EL (cell line): ENCODE results near the gene ORC3.
"Not testable (repeated sequence)": the region's sequence is repeated elsewhere in the genome, so short reads cannot be mapped to it uniquely, and the experiment has no call there.

Source experiments
- DNase-seq: peaks from one replicate; pipeline ENCODE4 v3.0.0-alpha.2; 2016

Gene ORC3

DNA sequence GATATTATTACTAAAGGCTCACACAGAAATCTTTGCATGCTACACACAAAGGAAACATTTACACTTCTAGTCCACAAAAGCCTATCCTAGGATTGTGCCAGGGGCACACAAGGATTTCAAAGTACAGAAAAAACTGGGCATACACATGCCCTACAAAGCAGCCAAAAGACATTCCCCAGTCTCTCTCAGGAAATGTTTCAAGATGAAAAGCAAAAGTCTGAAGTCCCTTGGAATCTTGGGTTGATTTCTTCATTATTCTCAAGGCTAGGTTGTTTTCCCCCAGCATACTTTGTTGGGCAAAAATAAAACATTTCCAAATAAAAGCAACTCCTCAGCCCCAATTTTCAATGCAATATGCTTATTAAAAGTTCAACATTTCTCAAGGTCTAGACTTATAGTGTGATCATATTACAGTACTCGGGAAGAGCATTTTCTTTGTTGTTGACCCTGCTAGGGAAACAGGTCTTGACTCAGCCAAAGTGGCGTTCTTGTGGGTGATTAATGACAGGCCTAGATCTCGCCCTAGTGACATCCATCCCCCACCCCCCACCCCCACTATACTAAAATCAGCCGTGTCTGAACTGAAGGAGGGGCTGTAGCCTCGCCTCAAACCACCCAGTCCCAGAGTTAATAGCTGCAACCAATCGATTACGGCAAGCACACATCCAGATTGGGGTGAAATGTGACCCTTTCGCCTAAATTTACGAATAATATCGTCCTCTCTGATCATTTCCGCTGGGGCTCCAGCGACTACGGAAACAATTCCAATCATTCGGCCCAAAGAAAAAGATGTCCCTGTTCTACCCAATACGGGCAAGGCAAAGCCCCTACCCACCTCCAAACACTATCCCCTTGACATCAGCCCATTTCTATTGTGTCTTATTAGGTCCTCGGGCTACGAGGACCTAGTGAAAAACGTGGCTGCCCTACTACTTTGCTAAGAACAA, 110.7 kb downstream of the ORC3 start:
- DNase-seq: peak; percentile 76

DNA sequence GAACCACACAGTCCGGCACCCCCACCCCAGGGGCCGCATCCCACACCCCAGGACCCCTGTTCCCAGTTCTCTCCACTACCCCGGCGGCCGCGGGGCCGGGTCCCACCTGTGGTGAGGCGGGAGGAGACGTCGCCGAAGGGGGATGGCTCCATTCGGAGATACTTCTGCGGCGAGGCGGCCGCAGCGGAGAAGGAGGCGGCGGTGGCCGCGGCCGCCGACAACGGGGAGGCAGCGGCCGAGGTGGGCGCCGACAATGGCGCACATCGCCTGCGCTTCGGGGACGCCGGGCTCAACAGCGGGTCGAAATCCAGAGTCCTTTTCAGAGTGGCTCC, 111.4 kb downstream of the ORC3 start:
- no peak for DNase-seq

DNA sequence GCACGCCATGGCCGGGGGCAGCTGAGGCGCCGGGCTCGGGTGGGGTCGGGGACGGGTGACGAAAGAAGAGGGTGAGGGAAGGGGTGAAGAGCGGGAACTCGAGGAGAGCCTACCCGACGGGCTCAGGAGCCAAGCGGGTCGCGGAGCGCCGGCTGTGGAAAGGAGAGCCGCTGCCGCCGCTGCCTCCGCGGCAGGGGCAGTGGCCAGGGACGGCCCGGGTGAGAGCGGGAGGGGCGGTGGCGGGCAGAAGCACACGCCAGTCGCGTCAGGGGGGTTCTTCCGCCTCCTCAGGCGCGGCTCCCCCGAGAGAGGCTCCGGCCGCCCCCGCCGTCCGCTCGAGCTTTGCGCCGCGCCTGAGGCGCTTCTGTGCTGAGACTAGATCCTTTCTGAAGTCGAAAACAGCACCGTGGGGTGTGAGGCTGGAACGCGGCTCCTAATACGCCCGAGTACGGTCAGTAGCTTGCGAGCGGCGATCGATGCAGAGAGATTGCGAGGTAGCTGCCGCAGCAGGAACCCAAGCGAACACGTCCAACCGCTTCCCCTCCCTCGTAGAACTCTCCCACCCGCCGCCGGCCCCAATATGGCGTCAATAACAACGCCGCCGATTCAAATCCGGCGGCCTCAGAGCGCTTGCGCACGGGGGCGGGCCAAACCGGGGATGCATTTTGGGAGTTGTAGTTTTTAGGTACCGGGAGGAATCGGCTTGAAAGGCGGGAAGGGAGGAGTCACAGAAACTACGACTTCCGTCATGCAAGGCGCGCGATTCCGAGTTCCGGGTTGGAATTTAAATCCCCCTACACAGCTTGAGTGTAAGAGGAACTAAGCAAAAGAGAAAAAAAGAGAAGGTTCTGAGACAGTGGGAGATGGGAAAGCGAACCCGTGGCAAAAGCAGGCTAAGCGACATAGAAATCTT, 112.0 kb downstream of the ORC3 start, which contains the start of gene AKIRIN2:
AKIRIN2 (minus strand) TSS at position 558 of the 913 bp plus-strand sequence; CDS start at position 9, 549 bp downstream.
- DNase-seq: peak; percentile 99

DNA sequence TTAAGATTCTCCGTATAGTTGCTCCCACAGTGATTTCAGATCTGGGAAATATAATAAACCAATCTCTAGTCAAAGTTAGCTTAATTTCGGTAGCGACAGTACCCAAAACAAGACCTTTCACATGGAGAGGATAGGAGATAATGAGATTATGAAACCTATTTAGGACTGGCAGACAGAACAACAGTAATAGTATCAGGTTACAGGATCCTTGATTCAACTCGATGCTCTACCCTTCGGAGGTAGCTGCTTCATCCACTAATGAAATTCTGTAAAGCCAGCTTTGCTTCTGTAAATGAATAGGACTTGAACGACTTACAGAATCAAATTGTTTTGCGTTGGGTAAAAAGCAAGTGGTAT, 112.6 kb downstream of the ORC3 start:
- peak; percentile 52 for DNase-seq

DNA sequence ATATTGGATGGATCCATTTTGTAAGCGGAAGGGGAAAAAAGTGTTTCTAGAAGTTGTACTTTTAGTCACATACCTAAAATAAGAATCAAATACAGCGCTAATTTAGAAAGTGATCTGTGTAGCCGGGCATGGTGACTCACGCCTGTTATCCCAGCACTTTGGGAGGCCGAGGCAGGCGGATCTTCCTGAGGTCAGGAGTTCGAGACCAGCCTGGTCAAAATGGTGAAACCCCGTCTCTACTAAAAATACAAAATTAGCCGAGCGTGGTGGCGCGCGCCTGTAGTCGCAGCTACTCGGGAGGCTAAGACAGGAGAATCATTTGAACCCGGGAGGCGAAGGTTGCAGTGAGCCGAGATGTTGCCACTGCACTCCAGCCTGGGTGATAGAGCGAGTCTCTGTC, 113.1 kb downstream of the ORC3 start:
- peak; percentile 22 for DNase-seq

DNA sequence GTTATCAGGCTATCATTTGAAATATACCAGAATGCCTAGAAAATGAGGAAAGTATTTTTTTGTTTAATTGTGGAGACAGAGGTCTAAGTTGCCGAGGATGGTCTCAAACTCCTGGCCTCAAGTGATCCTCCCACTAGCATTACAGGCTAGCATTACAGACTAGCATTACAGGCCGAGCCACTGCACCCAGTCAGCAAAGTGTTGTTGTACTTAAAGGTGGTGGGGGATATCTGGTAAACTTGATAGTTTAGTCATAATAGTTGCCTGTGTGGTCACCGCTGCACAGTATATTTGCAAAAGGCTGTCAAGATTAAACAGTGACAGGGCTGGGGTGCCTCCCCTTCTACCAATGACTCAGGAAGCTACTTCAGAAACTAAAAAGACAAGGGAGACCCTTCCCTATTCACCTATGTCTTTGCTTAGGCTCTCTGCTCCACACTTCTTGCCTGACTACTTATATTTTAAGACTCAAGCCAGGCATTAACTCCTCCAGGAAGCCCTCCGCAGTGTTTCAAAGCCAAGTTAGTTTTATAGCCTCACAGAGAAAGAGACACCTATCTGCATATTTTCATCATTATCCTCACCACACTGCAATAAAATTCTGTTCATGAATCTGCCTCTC, 115.2 kb downstream of the ORC3 start:
- DNase-seq: peak; percentile 38

DNA sequence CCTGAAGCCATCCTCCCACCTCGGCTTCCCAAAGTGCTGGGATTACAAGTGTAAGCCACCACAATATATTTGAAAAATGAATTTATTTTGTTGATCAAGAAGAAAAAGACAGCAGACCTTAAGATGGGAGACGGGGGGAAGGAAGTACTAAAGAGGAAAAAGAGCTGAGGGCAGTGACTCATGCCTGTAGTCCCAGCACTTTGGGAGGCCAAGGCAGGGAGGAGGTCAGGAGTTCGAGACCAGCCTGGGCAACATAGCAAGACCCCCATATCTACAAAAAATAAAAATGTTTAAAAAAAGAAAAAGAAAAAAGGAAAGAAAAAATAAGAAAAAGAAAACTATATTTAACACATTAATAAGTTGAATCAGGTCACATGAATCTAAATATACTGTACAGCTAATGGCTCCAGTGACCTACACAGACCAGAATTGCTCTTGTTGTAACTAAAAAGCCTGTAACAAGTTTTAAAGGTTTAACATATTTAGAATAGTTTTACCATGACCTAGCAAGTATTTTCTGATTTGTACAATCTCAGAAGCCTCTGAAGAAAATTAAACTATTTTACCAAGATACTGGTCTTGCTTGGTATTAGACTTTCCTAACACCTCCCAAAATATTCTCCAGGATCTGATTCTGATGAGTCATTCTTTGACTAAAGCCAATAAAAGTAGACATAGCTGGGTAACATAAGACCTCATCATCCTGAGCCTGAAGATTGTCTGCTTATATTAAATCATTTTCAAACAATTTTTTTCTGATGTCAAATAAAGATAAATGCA, 116.4 kb downstream of the ORC3 start:
- DNase-seq: peak; percentile 84

DNA sequence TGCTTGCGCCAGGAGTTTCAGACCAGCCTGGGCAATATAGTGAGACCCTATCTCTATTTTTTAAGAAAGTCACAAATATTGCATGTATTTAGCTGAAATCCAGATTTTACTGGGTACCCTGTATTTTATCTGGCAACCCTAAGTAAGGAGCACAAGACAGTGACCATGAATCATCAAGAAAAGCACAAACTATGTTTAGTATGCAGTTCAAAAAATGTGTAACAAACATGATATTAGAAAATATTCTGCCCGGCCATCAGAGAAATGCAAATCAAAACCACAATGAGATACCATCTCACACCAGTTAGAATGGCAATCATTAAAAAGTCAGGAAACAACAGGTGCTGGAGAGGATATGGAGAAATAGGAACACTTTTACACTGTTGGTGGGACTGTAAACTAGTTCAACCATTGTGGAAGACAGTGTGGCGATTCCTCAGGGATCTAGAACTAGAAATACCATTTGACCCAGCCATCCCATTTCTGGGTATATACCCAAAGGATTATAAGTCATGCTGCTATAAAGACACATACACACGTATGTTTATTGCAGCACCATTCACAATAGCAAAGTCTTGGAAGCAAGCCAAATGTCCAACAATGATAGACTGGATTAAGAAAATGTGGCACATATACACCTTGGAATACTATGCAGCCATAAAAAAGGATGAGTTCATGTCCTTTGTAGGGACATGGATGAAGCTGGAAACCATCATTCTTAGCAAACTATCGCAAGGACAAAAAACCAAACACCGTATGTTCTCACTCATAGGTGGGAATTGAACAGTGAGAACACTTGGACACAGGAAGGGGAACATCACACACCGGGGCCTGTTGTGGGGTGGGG, 118.9 kb downstream of the ORC3 start:
- peak; percentile 46 for DNase-seq

DNA sequence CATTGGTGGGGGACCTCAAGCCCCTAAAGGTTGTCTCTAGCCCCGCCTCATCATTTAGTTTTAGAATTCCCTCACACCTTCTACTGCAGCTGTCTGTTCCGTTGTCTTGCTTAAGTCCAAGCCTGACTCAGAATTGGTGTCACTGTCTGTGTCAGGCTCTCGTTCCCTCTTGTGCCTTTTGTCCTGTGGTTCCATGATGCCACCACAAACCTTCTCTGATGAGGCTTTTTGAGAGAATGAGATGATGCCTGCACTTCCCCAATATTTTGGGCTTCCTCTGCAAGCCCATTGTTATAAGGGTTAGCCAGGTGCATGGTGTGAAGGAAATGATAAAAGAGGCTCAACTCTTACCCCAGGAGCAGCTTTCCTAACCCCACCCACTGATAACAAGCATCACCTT, 120.2 kb downstream of the ORC3 start:
- DNase-seq: no peak

DNA sequence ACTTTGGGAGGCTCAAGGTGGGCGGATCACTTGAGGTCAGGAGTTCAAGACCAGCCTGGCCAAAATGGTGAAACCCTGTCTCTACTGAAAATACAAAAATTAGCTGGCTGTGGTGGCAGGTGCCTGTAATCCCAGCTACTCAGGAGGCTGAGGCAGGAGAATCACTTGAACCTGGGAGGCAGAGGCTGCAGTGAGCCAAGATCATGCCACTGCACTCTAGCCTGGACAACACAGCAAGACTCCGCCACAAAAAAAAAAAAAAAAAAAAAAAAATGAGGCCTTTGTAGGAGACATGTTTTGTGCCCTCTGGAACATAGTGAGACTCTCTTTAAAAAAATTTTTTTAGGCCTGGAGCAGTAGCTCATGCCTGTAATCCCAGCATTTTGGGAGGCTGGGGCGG, 122.8 kb downstream of the ORC3 start:
- not testable (repeated sequence) for DNase-seq

DNA sequence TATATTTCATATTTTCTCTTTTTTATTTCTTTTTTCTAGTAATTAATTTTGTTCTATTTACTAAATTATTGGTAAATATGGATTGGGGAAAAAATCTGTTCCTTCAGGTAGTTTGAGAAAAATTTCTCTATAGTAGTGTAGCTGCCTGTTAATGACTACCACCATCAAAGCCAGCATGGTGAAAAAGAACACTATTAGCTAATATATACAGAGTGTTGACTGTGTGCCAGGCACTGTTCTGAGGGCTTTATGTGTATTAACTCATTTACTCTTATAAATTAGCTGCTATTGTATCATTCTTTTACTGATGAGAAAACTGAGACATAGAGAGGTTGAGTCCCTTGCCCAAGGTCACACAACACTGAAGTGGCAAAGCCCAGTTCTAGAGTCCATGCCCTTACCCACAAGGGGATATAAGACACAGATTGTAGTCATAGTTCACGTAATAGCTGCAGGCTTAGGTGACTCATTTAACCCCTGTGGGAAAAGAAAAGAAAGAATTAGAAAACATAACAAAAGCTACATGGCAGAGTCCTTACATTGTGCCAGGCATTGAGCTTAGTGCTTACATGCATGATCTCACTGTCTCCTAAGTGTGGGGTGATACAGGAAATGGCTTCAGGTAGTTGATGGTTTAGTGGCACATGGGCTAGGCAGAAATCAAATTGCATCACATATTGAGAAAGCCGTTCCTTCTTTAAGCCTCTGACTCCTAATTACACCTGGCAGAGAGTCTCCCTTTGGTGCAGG, 124.3 kb downstream of the ORC3 start:
- DNase-seq: peak; percentile 88
